Stimulated activated CD8-positive, alpha-beta memory T cell treated with anti-CD3 and anti-CD28 coated beads, Interleukin-4, amount 100 ng/mL, for 24 hours (primary cell): ENCODE results near the gene PTCD3.

Experiments used
- DNase-seq: peaks from one replicate; pipeline ENCODE4 v3.0.0-alpha.2; 2020; ENCODE audit warnings: low read depth

The PTCD3 gene

DNA sequence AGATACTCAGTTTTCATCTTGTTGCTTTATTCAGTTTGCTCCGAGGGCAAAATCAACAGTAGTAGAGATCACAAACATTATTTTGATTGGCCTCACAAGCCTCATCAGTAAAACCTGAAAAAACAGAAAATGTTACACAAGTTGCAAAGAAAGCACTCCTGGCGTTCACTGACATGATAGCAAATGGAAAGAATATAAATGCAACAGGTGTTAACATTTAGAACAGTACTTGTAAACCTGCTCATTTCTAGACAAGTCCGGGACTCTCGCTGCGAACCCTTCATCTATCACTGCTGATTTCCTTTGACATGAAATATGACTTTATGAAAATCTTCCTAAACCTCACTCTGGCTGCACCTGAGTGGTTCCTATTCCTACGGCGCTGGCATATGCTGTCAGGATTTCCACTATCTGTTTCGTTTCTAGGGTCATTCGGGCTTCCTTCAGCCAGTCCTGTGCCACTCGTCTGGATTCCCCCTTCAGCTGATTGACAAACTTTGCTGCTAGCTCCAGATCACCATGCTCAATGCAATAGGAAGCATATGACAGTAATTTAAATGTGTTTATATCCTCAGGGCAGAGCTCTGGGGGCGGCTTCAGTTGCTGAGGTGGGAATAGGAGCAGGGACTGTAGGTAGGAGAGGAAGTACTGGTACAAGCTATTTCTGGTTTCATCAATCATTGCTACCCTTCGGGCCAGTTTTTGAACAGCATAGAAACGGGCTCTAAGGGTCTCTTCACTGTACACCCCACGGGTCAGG, 38.1 kb downstream of the PTCD3 start:
- DNase-seq: no peak

DNA sequence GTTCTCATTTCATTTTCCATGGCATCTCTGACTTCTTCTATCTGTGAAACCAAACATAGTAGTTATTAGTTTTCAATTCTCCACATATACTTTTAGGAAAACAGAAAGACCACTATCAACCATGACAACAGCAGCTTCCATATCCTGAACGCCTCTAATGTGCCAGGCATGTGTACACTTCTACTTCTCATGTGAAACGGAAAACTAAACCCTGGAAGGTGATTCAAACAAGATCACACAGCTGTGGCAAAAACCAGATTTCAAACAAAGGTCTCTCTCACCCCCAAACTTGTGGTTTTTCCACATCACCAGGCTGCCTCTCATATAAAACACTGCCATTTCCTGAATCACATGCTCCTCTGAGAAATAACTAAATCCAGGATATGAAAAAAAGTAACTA, 41.8 kb downstream of the PTCD3 start:
- DNase-seq: no peak

DNA sequence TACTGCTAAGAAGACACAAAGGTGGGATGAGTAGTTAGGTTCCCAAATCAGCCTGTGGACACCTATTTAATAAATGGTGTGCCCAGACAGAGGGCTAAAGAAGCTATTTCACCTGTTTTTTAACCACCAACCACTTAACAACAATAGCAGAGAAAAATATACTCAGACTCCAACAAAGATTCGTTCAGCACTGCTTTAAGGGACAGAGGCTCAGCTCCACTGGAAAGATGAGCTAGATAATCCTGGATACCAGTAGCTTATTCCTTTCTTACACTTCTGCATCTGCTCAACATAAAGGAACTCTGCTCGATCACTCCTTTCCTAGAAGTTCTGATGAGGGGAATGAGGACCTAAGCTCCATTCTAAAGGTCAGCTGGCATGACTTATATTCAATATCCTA, 44.5 kb downstream of the PTCD3 start:
- no peak for DNase-seq

DNA sequence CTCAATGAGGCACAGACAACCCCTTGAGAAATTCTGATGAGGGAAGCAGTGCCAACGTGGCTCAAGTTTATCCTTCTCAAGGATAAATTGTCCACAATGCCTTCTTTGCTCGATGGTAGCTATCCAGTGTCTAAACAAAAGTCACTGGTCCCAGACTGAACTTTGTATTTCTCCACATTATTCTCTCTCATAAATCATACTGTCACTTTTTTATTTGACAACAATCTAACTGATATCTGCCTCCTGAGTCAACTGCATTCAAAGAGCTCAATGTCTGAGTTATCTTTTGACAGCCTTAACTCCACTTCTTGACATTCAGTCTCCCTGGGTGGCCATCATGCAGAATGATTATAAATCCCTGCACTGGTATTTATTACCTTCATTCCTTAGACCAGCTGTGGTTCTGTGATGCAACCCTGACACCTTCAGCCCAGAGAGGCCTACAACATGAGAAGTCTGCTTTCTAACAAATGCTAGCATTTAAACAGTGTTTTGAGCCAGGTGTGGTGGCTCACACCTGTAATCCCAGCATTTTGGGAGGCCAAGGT, 51.0 kb downstream of the PTCD3 start:
- no peak for DNase-seq

DNA sequence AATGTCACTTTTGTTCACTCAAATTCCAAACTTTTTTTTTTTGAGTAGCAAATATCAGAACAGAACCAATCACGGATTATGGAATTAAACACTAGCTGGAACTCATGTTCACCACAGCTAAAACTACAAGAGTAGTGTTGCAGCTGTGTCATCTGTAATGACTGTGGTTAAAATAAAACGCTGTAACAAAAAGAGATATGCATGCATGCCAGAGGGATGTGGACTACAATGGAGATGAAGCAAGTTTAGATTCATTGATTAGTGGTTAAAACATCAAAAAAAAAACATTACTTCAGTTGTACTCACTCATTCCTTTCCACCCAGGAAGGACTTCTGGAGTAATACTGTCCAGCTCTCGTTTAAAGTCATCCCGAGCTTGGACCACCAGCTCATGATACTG, 52.3 kb downstream of the PTCD3 start:
- DNase-seq: no peak

DNA sequence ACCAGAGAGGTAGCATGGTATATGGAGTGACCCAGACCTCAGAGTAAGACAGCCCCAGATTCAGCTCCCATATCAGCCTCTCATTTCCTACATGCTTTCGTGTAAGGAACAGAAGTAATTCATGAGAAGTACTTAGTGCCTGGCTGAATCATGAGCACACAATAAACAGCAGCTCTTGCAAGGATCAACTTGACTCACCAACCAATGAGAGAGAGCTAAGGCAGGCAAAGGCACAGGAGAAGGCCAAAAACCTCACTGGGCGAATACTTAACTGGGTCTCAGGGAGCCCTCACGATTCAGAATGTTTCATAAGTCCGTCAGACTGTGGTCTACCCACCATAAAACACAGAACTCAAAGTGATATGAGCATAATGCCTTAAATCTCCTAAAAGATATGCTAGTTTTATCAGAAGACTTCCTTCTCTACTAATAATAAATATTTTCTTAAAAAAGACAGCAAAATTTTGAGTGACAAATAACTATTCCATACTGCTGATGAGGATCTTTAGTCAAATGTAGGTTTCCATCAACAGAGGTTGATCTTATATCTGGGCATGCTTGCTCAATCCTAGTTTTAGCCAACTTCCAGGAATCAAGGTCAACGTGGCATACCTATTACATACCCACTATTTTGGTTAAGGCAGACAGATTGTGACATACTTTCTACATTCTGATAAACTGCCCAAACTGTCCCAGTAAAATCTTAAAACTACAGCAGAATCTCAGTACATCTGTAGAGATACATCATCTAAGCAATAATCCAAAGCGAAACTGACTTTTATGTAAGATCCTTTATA, 54.3 kb downstream of the PTCD3 start:
- DNase-seq: no peak

DNA sequence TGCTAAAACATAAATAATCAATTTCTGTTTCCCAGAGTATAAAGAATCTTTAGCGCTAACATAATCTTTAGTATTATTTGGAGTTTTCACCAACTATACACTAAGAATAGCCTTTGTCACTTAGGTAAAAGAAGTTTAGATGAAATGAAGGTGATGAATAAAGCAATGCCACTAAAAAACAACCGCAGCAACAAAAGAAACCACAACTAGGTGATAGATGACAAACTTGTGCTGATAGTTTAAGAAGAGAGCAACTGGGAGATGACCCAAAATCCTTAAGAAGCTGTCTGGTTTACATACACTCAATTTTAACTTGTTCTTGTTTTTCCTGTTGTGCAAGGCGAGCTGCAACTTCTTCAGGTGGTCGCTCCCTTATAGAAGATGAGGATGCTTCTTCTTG, 64.4 kb downstream of the PTCD3 start:
- no peak for DNase-seq

DNA sequence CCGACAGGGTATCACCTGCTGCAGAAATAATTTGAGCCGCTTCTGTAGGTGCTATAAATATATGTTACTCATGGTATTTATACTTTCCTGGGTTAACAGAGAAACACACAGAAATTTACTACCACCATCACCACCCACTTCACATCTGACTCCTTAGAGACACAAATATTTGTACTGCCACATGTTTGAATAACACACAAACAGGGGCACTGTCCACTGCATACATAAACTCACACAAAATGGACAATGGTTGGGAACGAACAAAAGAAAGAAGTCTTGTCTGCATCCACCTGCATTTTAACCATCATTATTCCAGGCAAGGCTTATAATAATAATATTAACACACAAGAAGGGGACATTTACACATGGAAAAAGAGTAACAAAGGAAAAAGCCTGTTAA, 65.3 kb downstream of the PTCD3 start:
- no peak for DNase-seq

DNA sequence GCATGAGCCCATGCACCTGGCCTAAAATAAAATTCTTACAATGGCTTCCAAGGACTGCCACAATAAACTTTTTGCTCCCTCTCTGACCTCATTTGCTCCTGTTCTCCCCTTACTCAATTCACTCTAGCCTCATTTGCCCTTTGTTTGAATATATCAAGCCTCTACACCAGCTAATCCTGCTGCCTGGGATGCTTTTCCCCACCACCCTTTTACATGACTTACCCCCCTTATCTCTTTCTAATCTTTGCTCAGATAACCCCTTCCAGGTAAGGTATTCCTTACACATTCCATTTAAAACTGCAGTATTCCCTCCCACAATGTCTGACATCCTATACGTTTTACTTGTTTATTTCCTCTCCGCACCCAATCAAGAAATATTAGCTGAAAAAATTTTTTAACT, 66.6 kb downstream of the PTCD3 start:
- DNase-seq: no peak

DNA sequence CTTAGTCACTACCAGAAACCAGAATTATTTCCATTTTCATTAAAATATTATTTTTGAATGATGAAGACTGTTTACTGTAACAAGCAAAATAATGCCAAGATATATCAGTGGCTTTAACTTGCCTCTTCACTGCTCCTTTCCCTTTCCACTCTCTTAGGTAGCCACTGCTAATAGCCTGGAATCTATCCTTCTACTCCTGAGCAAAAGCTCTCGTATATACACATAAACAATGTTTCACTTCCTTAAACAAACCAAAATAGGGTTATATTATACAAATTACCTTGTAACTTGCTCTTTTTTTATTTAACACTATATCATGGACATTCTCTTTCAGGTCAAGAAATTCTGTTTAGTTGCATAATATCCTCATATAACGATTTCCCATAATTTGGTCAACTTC, 68.4 kb downstream of the PTCD3 start:
- no peak for DNase-seq

DNA sequence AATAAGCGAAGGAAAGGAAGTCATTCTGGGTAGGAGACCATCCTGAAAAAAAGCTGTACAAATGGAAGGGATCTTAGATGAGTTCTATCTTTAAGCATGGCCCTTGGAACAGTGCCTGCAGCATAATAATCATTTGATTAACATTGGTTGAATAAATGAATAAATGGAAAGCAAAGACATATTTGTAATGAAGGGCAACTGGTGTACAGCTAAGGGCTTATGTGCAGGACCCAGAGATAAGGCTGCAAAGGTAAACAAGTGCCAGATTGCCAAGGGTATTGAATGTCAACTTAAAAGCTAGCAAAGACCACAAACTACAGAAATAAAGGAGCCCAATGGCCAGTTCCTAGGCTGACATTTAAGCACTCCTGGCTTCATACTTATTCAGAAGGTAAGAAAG, 69.8 kb downstream of the PTCD3 start:
- no peak for DNase-seq

DNA sequence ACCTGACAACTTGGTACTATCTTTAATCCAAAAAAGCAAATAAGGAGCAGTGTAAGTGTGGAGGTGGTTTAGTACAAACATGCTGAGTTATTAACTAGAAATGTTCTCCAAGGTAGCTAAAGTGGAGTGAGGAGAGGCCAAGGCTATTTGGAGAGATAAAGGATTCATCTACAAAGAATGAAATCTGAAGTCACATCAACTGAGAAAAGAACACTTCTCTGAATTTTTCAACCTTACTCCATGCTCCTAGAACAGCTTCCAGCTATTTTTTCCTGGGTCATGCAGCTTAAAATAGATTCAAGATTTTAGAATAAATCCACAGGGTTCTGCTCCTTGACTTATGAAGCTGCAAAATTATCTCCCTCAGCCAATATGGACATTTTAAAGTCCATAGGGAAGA, 70.6 kb downstream of the PTCD3 start:
- DNase-seq: no peak

DNA sequence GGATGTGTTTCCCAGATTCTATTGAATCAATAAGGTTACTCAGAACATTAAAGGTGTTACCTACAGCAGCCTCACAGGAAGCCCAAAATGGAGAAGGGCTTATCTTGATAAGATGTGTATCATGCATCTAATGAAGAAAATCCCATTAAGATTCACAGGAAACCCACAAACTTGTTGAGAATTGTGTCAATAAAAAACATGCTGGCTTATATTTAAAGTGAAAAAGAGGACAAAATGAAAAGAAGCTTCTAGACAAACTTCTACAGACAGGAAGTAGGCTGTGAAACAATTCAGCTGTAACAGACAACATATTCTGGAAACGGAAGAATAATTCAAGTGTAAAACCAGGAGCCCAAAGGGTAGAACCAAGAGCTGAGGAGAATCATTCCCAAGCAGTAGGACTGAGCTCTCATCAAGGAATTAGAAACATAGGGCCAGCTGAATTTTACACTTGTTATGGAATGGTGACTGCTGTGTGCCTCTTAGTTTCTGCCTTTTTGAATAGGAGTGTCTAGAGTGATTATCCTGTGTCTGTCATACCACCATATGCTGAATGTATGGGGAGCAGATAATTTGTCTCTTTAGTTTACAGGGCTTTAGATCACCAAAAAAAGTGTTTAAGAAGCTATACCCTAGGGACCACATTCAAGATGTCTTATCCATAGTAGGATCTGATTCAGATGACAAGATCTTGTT, 79.6 kb downstream of the PTCD3 start:
- no peak for DNase-seq

DNA sequence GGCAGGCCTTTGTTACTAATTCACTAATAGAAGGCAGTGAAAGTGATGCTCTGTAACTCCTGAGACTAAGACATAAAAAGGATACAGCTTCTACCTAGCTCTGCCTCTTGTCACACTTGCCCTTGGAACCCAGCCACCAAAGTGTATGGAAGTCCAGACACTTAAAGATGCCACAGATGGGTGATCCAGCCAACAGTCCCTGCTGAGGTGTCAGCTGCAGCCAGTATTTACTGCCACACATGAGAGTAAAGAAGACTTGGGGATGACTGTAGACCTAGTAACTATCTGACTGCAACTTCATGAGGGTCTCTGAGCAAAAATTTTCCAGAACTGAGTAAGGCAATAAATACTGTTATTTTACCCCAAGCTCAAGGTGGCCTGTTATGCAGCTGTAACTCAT, 80.4 kb downstream of the PTCD3 start:
- DNase-seq: no peak

DNA sequence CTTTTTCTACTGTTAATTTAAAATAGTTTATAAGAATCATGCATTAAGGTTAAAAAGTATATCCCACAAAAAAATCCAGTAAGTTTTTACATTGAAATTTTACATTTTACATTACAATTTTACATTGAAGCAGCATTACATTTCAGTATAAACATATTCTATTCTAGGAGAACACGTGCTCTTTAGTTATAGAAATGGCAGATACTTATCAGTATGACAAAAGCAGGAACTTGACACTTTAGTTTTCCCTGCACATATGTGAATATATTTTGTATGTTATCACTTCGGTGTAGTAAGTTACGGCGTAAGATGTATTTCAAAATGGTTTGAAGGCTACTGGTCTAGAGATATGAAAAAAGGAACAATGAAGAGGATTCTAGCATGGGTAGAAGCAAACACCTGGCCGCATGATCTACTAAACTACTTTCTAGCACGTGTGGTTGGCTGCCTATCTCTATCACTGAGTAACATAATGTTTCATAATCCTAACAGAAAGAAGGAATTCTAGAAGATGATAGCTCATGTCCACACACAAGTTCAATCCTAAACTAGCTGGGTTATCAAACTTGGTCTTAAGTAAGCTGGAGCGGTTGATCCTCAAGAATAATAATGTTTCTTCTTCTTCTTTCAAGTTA, 83.9 kb downstream of the PTCD3 start:
- DNase-seq: no peak
